ENCODE data around the gene STK4.
A peak's percentile ranks its signal among the peaks of the same experiment; 100 is the strongest.
"Not testable (repeated sequence)": the region's sequence is repeated elsewhere in the genome, so short reads cannot be mapped to it uniquely, and the experiment has no call there.

STK4 gene

DNA sequence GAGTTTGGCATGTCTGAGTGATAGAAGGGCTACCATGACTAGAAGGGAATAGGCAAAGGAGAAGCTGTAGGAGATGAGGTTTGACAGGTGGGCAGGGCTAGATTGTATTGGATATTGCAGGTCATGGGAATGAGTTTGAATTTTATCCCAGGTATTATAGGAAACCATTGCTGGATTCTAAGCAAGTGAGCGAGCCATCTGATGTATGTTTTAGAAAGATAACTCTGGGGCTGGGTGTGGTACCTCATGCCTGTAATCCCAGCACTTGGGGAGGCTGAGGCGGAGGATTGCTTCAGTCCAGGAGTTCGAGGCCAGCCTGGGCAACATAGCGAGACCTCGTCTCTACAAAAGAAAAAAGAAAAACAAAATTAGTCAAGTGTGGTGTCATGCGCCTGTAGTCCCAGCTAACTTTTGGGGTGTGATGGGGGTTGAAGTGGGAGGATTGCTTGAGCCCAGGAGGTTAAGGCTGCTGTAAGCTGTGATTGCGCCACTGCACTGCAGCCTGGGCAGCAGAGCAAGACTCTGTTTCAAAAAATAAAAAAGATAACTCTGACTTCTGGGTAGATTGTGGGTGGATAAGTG lies 16.9 kb downstream of the STK4 start:
- no peak for DNase-seq (ENCODE audit: low read depth in 3 of 3)

DNA sequence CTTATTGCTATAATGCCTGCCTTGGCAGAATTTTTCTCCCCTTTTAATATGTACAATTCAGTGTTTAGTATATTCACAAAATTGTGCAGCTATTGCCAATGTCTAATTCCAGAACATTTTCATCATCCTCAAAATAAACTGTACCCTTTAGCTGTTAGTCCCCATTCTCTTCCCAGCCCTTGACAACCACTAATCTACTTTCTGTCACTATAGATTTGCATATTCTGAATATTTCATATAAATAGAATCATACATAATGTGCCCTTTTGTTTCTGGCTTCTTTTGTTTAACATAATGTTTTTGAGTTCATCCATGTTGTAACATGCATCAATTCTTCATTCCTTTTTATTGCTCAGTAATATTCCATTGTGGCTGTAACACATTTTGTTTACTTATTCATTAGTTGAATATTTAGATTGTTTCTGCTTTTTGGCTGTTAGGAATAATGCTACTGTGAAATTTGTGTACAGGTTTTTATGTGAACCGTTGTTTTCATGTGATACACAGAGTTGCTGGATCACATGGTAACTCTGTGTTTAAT lies 22.4 kb downstream of the STK4 start:
- no peak for DNase-seq (ENCODE audit: low read depth in 3 of 3)

DNA sequence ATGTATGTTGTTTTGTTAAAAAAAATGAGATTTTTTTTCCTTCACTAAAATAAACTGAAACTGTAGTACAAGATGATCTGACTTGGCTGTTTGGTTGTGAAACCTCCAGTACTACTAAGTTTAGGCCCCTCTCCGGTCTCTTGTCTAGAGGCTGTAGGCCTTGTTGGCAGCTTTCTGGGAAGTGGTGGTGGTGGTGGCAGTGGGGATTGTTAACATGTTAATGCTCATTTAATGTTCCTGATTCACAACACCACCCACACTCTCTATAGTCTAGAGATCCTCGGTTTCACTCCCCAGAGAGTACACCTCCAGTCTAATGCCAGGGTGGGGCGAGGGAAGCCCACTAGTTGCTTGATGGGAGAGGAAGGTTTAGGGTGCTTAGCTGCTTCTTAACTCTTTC lies 24.1 kb downstream of the STK4 start:
- DNase-seq (ENCODE audit: low read depth in 3 of 3), result peak in 2 of 3 donors; percentile 44 to 56

DNA sequence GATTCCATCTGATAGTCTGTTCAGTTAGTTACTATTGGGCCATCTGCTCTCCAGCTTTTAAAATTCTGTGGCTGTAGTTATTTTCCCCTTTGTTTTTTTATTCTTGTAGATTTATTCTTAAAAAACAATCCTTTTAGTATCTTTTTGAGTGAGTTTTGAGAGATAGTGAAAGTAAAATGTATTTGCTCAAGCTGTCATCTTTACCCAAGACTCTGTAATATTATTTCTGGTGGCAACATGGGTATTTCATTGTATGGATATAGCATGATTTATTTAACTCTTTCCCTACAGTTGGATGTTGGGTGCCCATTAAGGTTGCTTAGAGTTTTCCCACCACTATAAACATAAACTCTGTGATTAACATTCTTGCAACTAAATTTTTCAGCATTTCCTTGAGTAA lies 24.6 kb downstream of the STK4 start:
- DNase-seq (ENCODE audit: low read depth in 3 of 3), result no peak

DNA sequence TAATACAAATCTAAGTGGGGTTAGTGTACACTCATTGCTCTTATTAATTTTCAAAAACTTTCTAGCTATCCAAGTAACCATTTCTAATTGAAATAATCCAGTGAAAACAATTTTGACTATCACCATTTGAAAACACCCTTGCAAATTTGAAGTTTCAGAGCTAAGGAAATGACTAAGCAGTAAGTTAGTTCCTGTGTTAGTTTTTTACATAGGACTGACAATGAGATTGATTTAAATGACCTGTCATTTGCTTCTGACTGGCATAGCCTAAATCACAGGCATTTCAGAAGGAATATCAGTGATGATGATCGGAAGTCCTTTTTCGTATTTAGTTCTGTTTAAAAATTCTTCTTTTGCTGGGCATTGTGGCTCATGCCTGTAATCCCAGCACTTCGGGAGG lies 27.0 kb downstream of the STK4 start:
- no peak for DNase-seq (ENCODE audit: low read depth in 3 of 3)

DNA sequence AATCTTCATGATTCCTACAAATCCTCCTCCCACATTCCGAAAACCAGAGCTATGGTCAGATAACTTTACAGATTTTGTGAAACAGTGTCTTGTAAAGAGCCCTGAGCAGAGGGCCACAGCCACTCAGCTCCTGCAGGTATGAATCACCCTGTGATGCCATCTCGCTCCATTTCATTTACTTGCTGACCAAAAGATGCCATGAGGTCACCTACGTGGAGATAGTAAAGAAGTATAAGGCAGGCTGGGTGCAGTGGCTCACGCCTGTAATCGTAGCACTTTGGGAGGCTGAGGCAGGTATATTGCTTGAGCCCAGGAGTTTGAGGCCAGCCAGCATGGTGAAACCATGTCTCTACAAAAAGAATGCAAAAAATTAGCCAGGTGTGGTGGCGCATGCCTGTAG lies 30.9 kb downstream of the STK4 start:
- no peak for DNase-seq (ENCODE audit: low read depth in 3 of 3)

DNA sequence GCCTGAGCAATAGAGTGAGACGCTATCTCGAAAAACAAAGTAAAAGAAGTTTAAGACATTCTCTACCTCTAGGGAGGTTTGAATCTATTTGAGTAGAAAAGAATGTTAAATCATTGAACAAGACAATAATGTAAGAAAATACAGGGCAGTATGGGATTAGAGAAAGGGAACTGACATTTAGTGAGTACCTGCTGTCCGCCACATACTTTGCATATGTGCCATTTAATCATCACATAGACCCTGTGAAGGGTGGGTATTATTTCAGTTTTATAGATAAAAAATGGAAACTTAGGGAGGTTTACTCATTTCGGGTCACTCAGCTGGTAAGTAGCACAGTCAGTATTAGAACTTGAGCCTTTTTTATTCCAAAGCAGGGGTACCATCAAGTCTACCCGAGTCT lies 31.4 kb downstream of the STK4 start:
- DNase-seq (ENCODE audit: low read depth in 3 of 3), result no peak

DNA sequence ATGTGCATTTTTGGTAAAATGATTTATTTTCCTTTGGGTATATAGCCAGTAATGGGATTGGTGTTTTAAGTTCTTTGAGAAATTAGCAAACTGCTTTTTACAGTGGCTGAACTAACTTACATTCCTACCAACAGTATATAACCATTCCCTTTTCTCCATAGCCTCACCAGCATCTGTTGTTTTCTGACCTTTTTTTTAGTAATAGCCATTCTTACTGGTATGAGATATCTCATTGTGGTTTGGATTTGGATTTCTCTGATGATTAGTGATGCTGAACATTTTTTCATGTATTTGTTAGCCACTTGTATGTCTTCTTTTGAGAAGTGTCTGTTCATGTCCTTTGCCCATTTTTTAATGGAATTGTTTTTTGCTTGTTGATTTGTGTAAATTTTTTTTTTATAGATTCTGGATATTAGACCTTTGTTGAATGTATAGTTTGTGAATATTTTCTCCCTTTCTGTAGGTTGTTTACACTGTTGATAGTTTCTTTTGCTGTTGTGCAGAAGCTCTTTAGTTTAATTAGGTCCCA lies 42.3 kb downstream of the STK4 start:
- DNase-seq (ENCODE audit: low read depth in 3 of 3), result no peak

DNA sequence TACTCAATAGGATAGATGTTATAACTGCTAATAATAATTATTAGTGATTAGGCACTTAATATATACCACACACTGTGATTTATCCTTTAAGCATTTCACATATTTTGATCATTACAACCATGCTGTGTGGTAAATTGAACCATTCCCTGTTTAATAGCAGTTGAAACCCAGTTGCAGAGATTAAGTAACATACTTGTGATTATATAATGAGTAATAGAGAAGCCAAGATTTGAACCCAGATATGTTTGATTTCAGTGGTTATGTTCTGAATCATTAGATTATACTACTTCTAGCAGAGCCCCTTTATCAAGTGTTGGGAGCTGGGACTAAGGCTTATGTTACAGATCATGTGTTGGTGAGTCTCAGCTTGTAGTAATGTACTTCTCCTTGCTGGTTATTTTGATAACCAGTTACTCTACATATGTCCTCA lies 44.1 kb downstream of the STK4 start:
- no peak for DNase-seq (ENCODE audit: low read depth in 3 of 3)

DNA sequence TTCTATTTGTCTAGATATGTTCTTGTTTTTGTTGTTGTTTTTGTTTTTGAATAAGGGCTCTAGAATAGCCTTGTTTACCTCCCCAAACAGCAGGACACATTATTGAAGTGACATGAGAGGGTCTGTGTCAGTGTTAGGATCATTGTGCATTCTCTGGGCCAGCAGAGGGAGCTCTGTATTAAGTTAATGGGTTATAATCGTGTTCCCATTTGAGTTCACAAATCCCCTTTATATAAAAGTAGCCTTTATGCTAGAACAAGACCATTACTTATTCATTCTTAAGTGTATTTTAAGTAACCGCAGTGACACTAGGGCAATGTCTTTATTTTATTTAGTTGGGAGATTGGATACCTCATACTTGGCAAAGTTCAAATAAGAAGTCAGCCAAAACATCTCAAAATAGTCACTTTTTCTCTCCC lies 44.8 kb downstream of the STK4 start:
- DNase-seq (ENCODE audit: low read depth in 3 of 3), result peak in 2 of 3 donors; percentile 15 to 31

DNA sequence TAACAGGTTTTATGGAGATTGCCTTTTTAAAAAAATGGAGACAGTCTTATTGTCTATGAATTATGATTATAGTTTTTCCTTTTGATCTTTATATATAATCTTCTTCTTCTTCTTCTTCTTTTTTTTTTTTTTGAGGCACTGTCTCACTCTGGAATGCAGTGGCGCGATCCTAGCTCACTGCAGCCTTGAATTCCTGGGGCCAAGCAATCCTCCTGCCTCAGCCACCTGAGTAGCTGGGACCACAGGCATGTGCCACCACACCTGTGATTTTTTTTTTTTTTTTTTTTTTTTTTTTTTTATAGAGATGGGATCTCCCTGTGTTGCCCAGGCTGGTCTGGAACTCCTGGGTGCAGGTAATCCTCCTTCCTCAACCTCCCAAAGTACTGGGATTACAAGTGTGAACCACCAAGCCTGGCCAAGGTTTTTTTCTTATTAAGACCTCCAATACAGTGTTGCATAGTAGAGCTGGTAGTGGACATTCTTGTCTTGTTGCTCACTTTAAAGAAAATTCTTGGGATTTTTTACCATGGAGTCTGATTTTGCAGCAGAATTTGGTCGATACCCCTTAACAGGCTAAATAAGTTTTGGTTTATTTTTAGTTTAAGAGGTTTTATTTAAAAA lies 46.5 kb downstream of the STK4 start:
- no peak for DNase-seq (ENCODE audit: low read depth in 3 of 3)

DNA sequence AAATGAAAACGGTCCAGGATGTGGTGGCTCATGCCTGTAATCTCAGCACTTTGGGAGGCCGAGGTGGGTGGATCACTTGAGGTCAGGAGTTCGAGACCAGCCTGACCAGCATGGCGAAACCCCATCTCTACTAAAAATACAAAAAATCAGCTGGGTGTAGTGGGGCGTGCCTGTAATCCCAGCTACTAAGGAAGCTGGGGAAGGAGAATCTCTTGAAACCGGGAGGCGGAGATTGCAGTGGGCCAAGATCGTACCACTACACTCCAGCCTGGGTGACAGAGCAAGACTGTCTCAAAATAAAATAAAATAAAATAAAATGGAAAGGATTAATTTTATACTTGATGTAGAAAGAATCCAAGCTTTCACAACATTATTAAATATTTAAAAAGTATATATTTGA lies 47.8 kb downstream of the STK4 start:
- not testable (repeated sequence) for DNase-seq (ENCODE audit: low read depth in 3 of 3)

DNA sequence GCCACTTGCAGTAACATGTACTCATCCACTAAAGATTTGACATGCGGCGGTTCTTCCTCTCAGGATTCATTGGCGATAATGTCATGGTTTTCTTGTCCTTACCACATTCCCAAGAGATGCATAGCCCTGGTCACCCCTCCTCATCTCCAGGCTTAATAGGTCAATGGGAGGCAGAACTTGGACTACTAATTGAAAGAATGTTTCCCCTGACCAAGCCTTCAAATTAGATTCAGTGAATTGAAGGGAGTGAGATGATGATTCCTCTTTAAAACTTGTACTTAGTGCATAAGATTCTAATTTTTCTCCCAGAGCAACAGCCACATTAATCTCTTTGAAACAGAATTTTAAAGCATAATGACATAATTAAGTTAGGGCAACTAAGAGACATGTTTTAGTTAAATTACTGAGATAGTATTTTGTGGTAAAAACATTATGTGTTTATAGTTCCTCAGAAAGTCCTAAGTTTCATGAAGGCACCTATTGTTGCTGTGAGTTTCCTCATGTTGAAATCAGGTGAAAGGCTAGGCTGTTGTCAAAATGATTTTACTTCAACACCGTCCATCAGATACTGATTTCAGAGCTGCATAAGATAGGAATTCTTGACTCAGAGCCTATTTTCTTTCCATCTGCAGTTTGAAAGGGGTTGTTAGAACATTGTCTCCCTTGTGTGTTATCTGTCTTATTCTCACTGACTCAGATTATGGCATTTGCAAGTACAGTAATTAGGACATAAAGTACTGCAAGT lies 48.5 kb downstream of the STK4 start:
- DNase-seq (ENCODE audit: low read depth in 3 of 3), result no peak

DNA sequence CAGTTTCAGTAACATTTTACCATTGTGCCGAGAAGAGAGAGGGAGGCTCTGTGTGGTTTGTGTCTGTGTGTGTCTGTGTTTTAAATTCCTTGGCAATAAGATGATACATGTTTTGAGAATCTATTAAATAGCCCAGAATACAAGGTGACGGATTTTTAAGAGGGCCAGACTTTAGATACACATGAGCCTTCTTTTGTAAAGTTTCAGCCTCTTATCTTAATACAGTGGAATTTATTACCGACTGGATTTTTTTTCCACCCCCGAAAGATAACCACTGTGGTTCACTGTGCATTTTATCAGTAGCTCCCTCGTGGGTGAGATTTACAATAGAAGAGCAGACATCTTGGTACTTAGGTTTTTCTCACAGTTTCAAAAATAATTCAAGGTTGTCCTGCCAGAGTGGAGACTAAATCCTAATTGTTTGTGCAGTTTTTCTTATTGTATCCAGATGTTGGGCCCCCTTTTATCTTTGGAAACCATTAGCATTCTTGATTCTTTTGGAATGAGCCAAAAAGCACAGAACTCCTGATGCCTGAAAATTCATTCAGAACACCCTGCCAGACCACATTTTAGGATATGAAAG lies 49.9 kb downstream of the STK4 start:
- DNase-seq (ENCODE audit: low read depth in 3 of 3), result no peak

DNA sequence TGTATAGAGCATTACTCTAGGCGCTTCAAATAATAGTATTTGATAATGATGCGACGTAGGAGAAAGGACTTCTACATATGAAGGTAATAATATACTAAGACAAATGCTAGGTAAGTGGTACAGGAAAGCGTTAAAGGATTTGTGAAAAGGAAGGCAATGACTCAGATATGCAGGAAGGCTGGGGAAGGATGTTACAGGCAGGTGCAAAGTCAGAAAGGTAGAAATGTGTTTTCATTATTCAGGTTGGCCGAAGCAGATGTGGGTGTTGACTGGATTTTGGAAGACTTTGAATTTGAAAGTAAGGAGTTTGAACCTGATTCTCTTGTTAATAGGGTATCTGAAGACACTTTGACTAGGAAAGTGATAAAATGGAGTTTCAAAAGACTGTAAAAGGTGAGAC lies 51.0 kb downstream of the STK4 start:
- no peak for DNase-seq (ENCODE audit: low read depth in 3 of 3)

DNA sequence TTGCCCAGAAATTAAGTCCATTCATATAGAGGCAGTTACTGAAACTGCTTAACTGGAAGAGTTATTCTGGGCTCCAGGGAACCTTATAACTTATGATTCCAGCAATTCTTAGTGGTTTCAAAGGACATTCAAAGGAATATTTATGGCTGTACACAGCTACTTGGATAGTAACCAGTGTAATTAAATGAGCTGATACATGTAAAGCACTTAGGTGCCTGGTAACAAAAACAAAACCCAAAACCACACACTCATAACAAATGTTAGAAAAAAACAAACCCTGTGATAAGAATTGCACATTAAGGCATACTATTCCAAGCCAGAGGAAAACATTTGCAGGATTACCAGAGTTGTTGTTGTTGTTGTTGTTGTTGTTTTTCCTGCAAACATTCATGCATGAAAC lies 51.5 kb downstream of the STK4 start:
- DNase-seq (ENCODE audit: low read depth in 3 of 3), result no peak

DNA sequence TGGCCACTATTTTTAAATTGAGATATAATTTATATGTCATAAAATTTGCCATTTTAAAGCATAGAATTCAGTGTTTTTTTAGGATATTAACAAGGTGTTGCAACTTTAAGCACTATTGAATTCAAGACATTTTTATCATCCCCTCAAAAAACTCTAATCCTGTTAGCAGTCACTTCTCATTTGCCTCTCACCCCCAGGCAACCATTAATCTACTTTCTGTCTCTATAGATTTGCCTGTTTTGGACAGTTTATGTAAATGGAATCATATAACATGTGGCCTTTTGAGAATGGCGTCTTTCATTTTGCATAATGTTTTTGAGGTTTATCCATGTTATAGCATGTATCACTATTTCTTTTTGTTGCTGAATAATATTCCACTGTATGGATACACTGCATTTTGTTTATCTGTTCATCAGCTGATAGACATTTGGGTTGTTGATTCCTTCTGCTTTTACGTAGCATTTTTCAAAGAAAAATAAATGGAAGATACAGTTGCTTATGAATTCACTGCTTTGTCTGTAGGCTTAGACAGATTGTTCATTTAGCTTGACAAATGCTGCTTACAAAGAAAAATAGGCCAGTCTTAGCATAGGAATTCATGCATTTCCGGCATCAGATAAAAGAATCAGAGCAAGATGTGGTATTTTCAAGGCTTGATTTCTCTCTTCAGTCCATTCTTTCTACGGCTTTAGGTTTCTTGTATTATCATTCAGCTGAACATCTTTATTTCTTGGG lies 52.9 kb downstream of the STK4 start:
- no peak for DNase-seq (ENCODE audit: low read depth in 3 of 3)

DNA sequence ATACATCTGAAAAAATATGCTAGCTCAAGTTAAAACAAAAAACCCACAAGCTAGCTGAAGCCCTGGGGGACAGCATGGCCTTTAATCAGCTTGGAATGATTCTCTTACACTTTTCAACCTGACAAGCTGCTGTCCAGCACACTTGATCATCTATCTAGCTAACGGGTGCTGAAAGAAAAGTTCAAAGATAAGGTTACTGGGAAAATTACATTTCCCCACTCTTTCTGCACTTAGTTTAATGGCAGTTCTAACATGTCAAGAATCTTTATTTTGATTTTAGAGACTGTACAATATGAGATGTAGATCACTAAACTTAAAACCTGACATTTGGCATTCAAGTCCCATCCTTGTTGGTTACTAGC lies 53.4 kb downstream of the STK4 start:
- no peak for DNase-seq (ENCODE audit: low read depth in 3 of 3)

DNA sequence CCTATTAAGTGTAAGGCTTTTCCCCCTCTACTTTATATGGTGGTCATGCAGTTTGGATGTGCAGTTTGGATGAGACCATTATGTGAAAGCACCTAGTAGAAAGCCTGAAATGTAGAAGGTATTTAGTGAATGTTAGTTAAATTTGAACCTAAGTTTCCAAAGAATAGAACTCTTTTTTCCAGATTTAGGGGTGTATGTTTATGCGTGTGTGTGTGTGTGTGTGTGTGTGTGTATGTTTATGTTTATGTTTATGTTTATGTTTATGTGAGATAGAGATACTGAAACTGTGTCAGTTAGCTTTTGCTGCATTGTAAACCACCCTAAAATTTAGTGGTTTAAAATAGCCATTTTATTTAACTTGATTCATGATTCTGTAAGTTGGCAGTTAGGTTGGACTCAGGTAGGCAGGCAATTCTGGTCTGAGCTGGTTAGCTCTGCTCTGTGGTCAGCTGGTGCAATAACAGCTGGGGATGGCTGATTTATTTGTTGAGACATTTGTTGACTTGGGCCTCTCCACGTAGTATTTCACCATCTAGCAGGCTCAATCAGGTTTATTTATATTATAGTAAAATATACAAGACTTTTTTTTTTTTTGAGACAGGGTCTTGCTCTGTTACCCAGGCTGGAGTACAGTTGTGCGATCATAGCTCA lies 54.0 kb downstream of the STK4 start:
- DNase-seq (ENCODE audit: low read depth in 3 of 3), result no peak

DNA sequence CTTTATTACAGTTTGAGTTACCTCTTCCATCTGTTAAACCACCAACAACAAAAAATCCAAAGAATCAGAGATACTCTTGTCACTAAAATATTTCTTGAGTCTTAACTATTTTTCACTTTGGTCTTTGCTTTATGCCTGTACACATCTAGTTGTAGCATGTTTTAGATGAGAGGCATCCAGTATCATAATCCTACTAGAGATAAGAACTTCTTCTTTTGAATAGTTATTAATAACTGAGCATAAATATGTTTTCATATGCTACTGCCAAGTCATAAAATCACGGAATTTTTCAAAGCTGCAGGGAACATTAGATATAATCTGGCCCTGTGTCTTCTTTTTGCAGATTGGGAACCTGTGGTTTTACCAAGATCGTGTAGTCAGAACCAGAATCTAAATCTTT lies 55.3 kb downstream of the STK4 start:
- no peak for DNase-seq (ENCODE audit: low read depth in 3 of 3)

DNA sequence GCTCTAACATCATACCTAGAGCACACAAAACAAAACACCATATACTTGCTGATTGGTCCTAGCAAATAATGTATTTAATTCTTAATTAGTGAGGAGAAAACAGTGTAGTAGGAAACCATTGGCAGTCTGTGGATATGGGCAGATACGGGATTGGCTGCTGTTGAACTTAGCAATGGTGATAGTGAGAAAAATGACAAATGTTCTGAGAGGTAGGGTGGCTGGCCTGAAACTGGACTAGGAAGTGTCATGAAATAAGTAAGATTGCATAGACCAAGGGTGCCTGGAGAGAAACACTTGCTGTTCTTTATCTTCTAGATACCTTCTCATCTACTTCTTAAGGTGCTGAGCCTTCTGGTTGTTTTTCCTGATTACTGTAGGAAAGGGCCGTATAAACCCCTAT lies 56.8 kb downstream of the STK4 start:
- not testable (repeated sequence) for DNase-seq (ENCODE audit: low read depth in 3 of 3)

Data from stimulated activated CD4-positive, alpha-beta T cell treated with anti-CD3 and anti-CD28 coated beads, TNF-alpha, amount 100 ng/mL, for 48 hours (primary cell).